ENCODE measurements around the gene PIGS. TPM values are rescaled to one million over a fixed set of nuclear protein-coding genes. Genes with fewer than 3 reads are reported as not detected.

Gene PIGS
- total RNA-seq, 2 experiments from 2014 or later, result 73.8 to 76.4 TPM

- Histone ChIP-seq H3K4me3 (ENCODE audit: low read length) (no peak overlapping the region), H3K27ac (ENCODE audit: low read depth in 1 of 2, low read length in 2 of 2) (no peak overlapping the region), H3K4me1 (ENCODE audit: insufficient read depth, low read length) (no peaks in the 10 kb centered on the region), H3K9me3 (ENCODE audit: control insufficient read depth in 1 of 2, insufficient read depth in 1 of 2, low read length in 2 of 2) (no peaks in the 10 kb centered on the region), H3K27me3 (ENCODE audit: control insufficient read depth in 1 of 2, insufficient read depth in 2 of 2, low read length in 2 of 2) (no peaks in the 10 kb centered on the region), H3K36me3 (ENCODE audit: insufficient read depth, low read length) (no peaks in the 10 kb centered on the region)
- no peak overlapping the region for H3K27ac Mint-ChIP-seq
- intact Hi-C loops (cut with DNase I, micrococcal nuclease), result no loop called here
- H3K4me1 Mint-ChIP-seq (ENCODE audit: low read depth), result no peaks in the 10 kb centered on the region
- H3K27me3 Mint-ChIP-seq, result no peaks in the 10 kb centered on the region
- CTCF ChIA-PET, result no interaction called here
- ATAC-seq (ENCODE audit: poor library complexity) (no peak), DNase-seq (no peak)
- H3K9me3 Mint-ChIP-seq, result no peaks in the 10 kb centered on the region
- H3K4me3 Mint-ChIP-seq, result no peak overlapping the region
- TF ChIP-seq CTCF (IDR thresholded peaks at IDR 0.05), result no peak
- POLR2A ChIA-PET, result no interaction called here
- H3K36me3 Mint-ChIP-seq (ENCODE audit: low read depth), result no peaks in the 10 kb centered on the region
Measured at GRCh38 chr17:28527181-28527681, 44.1 kb downstream of the PIGS start.

- no peaks in the 10 kb centered on the region for H3K4me1 ChIP-seq (ENCODE audit: insufficient read depth, low read length)
- POLR2A ChIA-PET, result no interaction called here
Measured at GRCh38 chr17:28526381-28526780, 44.9 kb downstream of the PIGS start.

DNA sequence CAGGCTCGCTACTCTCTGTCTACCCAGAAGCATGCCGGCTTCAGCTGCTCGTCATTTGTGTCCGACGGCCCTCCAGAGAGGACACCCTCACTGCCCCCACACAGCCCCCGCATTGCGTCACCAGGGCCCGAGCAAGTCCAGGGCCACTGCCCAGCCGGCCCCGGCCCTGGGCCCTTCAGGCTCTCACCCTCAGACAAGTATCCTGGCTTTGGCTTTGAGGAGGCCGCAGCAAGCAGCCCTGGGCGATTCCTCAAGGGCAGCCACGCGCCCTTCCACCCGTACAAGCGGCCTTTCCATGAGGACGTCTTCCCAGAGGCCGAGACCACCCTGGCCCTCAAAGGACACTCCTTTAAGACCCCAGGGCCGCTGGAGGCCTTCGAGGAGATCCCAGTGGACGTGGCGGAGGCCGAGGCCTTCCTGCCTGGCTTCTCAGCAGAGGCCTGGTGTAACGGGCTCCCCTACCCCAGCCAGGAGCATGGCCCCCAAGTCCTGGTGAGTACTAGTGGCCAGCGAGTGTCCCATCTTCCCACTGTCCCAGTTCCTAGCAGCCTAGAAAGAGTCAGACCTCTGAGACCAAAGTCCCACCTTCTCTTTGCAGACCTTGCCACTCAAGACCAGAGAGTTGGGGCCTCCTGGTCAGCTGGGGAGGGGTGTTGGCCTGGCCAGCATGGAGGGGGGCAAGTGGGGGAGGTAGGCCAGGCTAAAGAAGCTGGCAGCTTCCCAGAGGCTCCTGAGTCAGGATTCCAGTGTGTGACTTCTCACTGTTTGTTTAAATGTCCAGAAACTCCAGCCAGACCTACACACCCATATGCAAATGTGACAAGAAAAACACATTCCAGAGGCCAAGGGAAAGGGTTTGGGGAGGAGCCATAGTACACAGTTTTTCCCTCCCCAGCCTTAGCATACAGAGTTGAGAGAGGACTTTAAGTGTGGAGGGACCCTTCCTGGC lies 46.6 kb downstream of the PIGS start:
- H3K36me3 ChIP-seq (ENCODE audit: insufficient read depth, low read length), result no peaks in the 10 kb centered on the region
- DNase-seq (no peak), ATAC-seq (ENCODE audit: poor library complexity) (no peak)
- Mint-ChIP-seq H3K4me3 (no peak overlapping the region), H3K36me3 (ENCODE audit: low read depth) (no peaks in the 10 kb centered on the region), H3K27ac (no peak overlapping the region), H3K9me3 (no peaks in the 10 kb centered on the region), H3K4me1 (ENCODE audit: low read depth) (no peaks in the 10 kb centered on the region), H3K27me3 (no peaks in the 10 kb centered on the region)
- no peak for TF ChIP-seq CTCF (IDR thresholded peaks at IDR 0.05)
- no peaks in the 10 kb centered on the region for H3K9me3 ChIP-seq (ENCODE audit: control insufficient read depth in 1 of 2, insufficient read depth in 1 of 2, low read length in 2 of 2)
- ChIA-PET CTCF (no interaction called here), POLR2A (no interaction called here)
- no peaks in the 10 kb centered on the region for H3K27me3 ChIP-seq (ENCODE audit: control insufficient read depth in 1 of 2, insufficient read depth in 2 of 2, low read length in 2 of 2)
- no peaks in the 10 kb centered on the region for H3K4me1 ChIP-seq (ENCODE audit: insufficient read depth, low read length)
- H3K4me3 ChIP-seq (ENCODE audit: low read length), result no peak overlapping the region
- intact Hi-C loops (cut with DNase I, micrococcal nuclease), result no loop called here
- no peak overlapping the region for H3K27ac ChIP-seq (ENCODE audit: low read depth in 1 of 2, low read length in 2 of 2)

More at GRCh38 chr17:28526381-28526780, 44.9 kb downstream of the PIGS start:
- H3K36me3 ChIP-seq (ENCODE audit: insufficient read depth, low read length), result no peaks in the 10 kb centered on the region
- H3K27me3 Mint-ChIP-seq, result no peaks in the 10 kb centered on the region
- intact Hi-C loops (cut with DNase I, micrococcal nuclease), result no loop called here
- H3K4me3 ChIP-seq (ENCODE audit: low read length), result no peak overlapping the region
- CTCF ChIA-PET, result no interaction called here
- H3K9me3 ChIP-seq (ENCODE audit: control insufficient read depth in 1 of 2, insufficient read depth in 1 of 2, low read length in 2 of 2), result no peaks in the 10 kb centered on the region
- H3K36me3 Mint-ChIP-seq (ENCODE audit: low read depth), result no peaks in the 10 kb centered on the region
- H3K27ac Mint-ChIP-seq, result no peak overlapping the region
- H3K4me3 Mint-ChIP-seq, result no peak overlapping the region
- no peak overlapping the region for H3K27ac ChIP-seq (ENCODE audit: low read depth in 1 of 2, low read length in 2 of 2)
- H3K27me3 ChIP-seq (ENCODE audit: control insufficient read depth in 1 of 2, insufficient read depth in 2 of 2, low read length in 2 of 2), result no peaks in the 10 kb centered on the region
- TF ChIP-seq CTCF (IDR thresholded peaks at IDR 0.05), result no peak
- no peaks in the 10 kb centered on the region for H3K4me1 Mint-ChIP-seq (ENCODE audit: low read depth)
- ATAC-seq (ENCODE audit: poor library complexity), result no peak
- DNase-seq, result no peak
- no peaks in the 10 kb centered on the region for H3K9me3 Mint-ChIP-seq
